Measurements from ENCODE around the gene ICOS. TPM values are rescaled to one million over a fixed set of nuclear protein-coding genes. Genes with fewer than 3 reads are reported as not detected.
"Not testable (repeated sequence)": the region's sequence is repeated elsewhere in the genome, so short reads cannot be mapped to it uniquely, and the experiment has no call there.

Gene ICOS
- total and polyA plus RNA-seq, 4 donors: 0.49 to 3.1 (median 0.76) TPM

DNA sequence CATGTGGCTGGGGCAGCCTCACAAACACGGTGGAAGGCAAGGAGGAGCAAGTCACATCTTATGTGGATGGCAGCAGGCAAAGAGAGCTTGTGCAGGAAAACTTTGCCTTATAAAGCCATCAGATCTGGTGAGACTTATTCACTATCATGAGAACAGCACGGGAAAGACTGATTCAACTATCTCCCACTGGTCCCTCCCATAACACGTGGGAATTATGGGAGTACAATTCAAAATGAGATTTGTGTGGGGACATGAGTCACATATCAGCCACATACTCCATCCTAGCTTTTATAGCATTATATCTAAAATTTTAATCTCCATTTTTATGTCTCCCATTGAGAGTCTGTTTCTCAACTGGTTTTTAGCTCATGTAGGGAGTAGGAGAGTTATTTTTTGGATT, 45.7 kb downstream of the ICOS start:
- H3K4me3 ChIP-seq: no peak overlapping the region
- ATAC-seq (ENCODE audit: insufficient read depth, low FRiP score) (no peak), DNase-seq (no peak)
- H3K36me3 ChIP-seq (ENCODE audit: control insufficient read depth in 4 of 4, insufficient read depth in 4 of 4, low read length in 4 of 4): no peaks in the 10 kb centered on the region
- H3K9me3 ChIP-seq (ENCODE audit: control insufficient read depth in 4 of 4, insufficient read depth in 3 of 4, low read length in 3 of 4): no peaks in the 10 kb centered on the region
- no peaks in the 10 kb centered on the region for H3K27me3 ChIP-seq (ENCODE audit: control insufficient read depth in 3 of 3, insufficient read depth in 3 of 3, low read length in 2 of 3)
- H3K27ac ChIP-seq (ENCODE audit: low read depth in 1 of 2, low read length in 1 of 2): no peak overlapping the region
- WGBS, 2 donors: 82 to 83% methylated on average over 3 of the region's 3 CpGs
- H3K9ac ChIP-seq (ENCODE audit: insufficient read depth in 1 of 2, low read length in 2 of 2): no peak overlapping the region
- TF ChIP-seq CTCF (IDR thresholded peaks at IDR 0.05; ENCODE audit: control extremely low read depth, extremely low read depth): no peak
- no peaks in the 10 kb centered on the region for H3K4me1 ChIP-seq (ENCODE audit: control insufficient read depth in 5 of 5, insufficient read depth in 5 of 5, low read length in 5 of 5)

DNA sequence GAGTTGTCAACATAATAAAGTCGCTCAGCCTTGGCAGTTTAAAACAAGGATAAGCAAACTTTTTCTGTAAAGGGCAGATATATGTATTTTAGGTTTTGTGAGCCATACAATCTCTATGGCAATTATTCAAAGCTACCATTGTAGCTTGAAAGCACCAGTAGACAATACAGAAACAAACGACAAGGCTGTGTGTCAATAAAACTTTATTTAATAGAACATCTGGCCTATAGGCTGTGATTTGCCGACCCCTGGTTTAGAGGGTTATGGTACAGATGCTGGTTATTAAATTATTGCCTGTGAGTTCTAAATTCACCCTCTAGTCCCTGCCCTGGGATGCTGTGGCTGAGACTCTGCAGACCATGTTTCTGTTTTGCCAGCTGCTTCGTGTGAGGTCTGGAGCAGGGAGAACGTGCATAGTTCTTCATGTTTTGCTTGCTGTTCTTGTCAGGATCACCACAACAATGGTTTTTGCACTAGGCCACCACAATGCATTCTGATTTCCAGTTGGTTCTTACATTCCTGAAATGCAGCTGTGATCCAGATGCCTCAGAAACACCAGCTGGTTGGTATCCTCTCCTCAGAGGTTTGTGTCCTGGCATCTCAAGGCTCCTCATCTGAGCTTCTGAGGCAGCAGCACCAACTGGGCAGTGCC, 46.6 kb downstream of the ICOS start:
- Histone ChIP-seq H3K27me3 (ENCODE audit: control insufficient read depth in 3 of 3, insufficient read depth in 3 of 3, low read length in 2 of 3) (no peaks in the 10 kb centered on the region), H3K9me3 (ENCODE audit: control insufficient read depth in 4 of 4, insufficient read depth in 3 of 4, low read length in 3 of 4) (no peaks in the 10 kb centered on the region), H3K4me1 (ENCODE audit: control insufficient read depth in 5 of 5, insufficient read depth in 5 of 5, low read length in 5 of 5) (no peaks in the 10 kb centered on the region), H3K4me3 (no peak overlapping the region), H3K27ac (ENCODE audit: low read depth in 1 of 2, low read length in 1 of 2) (no peak overlapping the region), H3K9ac (ENCODE audit: insufficient read depth in 1 of 2, low read length in 2 of 2) (no peak overlapping the region), H3K36me3 (ENCODE audit: control insufficient read depth in 4 of 4, insufficient read depth in 4 of 4, low read length in 4 of 4) (no peaks in the 10 kb centered on the region)
- no peak for TF ChIP-seq CTCF (IDR thresholded peaks at IDR 0.05; ENCODE audit: control extremely low read depth, extremely low read depth)
- DNase-seq (no peak), ATAC-seq (ENCODE audit: insufficient read depth, low FRiP score) (no peak)
- WGBS, 2 donors: 85 to 92% methylated on average over 5 of the region's 5 CpGs

GRCh38 chr2:203985978-203986377, 49.4 kb downstream of the ICOS start:
- not testable (repeated sequence) for H3K4me1 ChIP-seq (ENCODE audit: control insufficient read depth in 5 of 5, insufficient read depth in 5 of 5, low read length in 5 of 5); DNase-seq; H3K9me3 ChIP-seq (ENCODE audit: control insufficient read depth in 4 of 4, insufficient read depth in 3 of 4, low read length in 3 of 4); H3K27ac ChIP-seq (ENCODE audit: low read depth in 1 of 2, low read length in 1 of 2); H3K9ac ChIP-seq (ENCODE audit: insufficient read depth in 1 of 2, low read length in 2 of 2); ATAC-seq (ENCODE audit: insufficient read depth, low FRiP score); H3K36me3 ChIP-seq (ENCODE audit: control insufficient read depth in 4 of 4, insufficient read depth in 4 of 4, low read length in 4 of 4); H3K27me3 ChIP-seq (ENCODE audit: control insufficient read depth in 3 of 3, insufficient read depth in 3 of 3, low read length in 2 of 3); H3K4me3 ChIP-seq
- 78 to 94% methylated on average over 3 of the region's 3 CpGs for WGBS, 2 donors

- no peaks in the 10 kb centered on the region for H3K9me3 ChIP-seq (ENCODE audit: control insufficient read depth in 4 of 4, insufficient read depth in 3 of 4, low read length in 3 of 4)
- 88 to 92% methylated on average over 2 of the region's 2 CpGs for WGBS, 2 donors
- no peaks in the 10 kb centered on the region for H3K36me3 ChIP-seq (ENCODE audit: control insufficient read depth in 4 of 4, insufficient read depth in 4 of 4, low read length in 4 of 4)
- ATAC-seq (ENCODE audit: insufficient read depth, low FRiP score) (no peak), DNase-seq (no peak)
- no peak for TF ChIP-seq CTCF (IDR thresholded peaks at IDR 0.05; ENCODE audit: control extremely low read depth, extremely low read depth)
- no peaks in the 10 kb centered on the region for H3K27me3 ChIP-seq (ENCODE audit: control insufficient read depth in 3 of 3, insufficient read depth in 3 of 3, low read length in 2 of 3)
- H3K4me3 ChIP-seq: no peak overlapping the region
- H3K27ac ChIP-seq (ENCODE audit: low read depth in 1 of 2, low read length in 1 of 2): no peak overlapping the region
- no peaks in the 10 kb centered on the region for H3K4me1 ChIP-seq (ENCODE audit: control insufficient read depth in 5 of 5, insufficient read depth in 5 of 5, low read length in 5 of 5)
- H3K9ac ChIP-seq (ENCODE audit: insufficient read depth in 1 of 2, low read length in 2 of 2): no peak overlapping the region
Observed at GRCh38 chr2:203987959-203988358, 51.4 kb downstream of the ICOS start.
